PFSK-1 (cell line): ENCODE data around the gene TNC.

Experiments used
- POLR2AphosphoS5 ChIP-seq: IDR thresholded peaks from 2 replicates; pipeline ENCODE4 v1.6.1; 2012; ENCODE audit warnings: low read depth, mild to moderate bottlenecking, control low read depth, low read length, moderate library complexity
- REST ChIP-seq, 2 experiments: IDR thresholded peaks; 2 replicates each; pipeline versions ENCODE4 v1.6.1 to v1.8.0; 2011 to 2012; ENCODE audit warnings: low read depth in 2 of 2, low read length in 2 of 2, control low read depth in 1 of 2, inconsistent platforms in 1 of 2, mild to moderate bottlenecking in 1 of 2, moderate library complexity in 1 of 2; ENCODE audit not compliant: insufficient read depth in 1 of 2
- SIN3A ChIP-seq: IDR thresholded peaks from 2 replicates; pipeline ENCODE4 v1.6.1; 2012; ENCODE audit warnings: mild to moderate bottlenecking, low read length, moderate library complexity, borderline replicate concordance; ENCODE audit not compliant: insufficient read depth
- TAF1 ChIP-seq: IDR thresholded peaks from 2 replicates; pipeline ENCODE4 v1.6.1; 2012; ENCODE audit warnings: low read length, control low read depth, borderline replicate concordance; ENCODE audit not compliant: insufficient read depth

- TF ChIP-seq REST (IDR thresholded peaks at IDR 0.05; ENCODE audit: insufficient read depth in 1 of 2, low read depth in 2 of 2, low read length in 2 of 2) (no peak), POLR2AphosphoS5 (no peak), SIN3A (no peak), TAF1 (no peak)
Observed at GRCh38 chr9:115050002-115050490, 67.9 kb downstream of the TNC start.
